Tibial nerve (tissue), 4 donors: Measurements from ENCODE around the gene PSMA7. TPM values are rescaled to one million over a fixed set of nuclear protein-coding genes. Genes with fewer than 3 reads are reported as not detected.
A peak's percentile ranks its signal among the peaks of the same experiment; 100 is the strongest.

Source experiments
- DNase-seq, 2 donors: peaks; one replicate each; pipeline ENCODE4 v3.0.0-alpha.2; 2019; ENCODE audit warnings: low spot score in 2 of 2
- H3K27ac ChIP-seq, 4 donors: fragments of 200-600 bp; sonication (generic) in 3 of 4; one replicate each; pipeline ENCODE4 v1.5.1; 2017 to 2019; ENCODE audit warnings: mild to moderate bottlenecking in 1 of 4
- H3K27me3 ChIP-seq, 2 donors: fragments of 200-600 bp; sonication (generic) in 1 of 2; one replicate each; pipeline versions ENCODE4 v1.5.1 to v1.6.0; 2017 to 2019
- H3K36me3 ChIP-seq, 3 donors: fragments of 200-600 bp; sonication (generic); one replicate each; pipeline ENCODE4 v1.5.1; 2018 to 2019
- H3K4me1 ChIP-seq, 4 donors: fragments of 200-600 bp; sonication (generic) in 3 of 4; one replicate each; pipeline ENCODE4 v1.5.1; 2017 to 2019
- H3K4me3 ChIP-seq, 4 donors: fragments of 200-600 bp; sonication (generic) in 3 of 4; one replicate each; pipeline ENCODE4 v1.5.1; 2017 to 2019; ENCODE audit warnings: mild to moderate bottlenecking in 1 of 4, moderate library complexity in 1 of 4
- H3K9me3 ChIP-seq, 4 donors: fragments of 200-600 bp; sonication (generic) in 3 of 4; one replicate each; pipeline ENCODE4 v1.5.1; 2017 to 2019
- EP300 ChIP-seq, 2 donors: sonication (generic); formaldehyde crosslinking; IDR thresholded peaks; one replicate each; pipeline ENCODE4 v1.6.1; 2017; ENCODE audit warnings: antibody characterized with exemption in 2 of 2, mild to moderate bottlenecking in 1 of 2
- POLR2A ChIP-seq, 2 donors: fragments of 450-650 bp; IDR thresholded peaks; one replicate each; pipeline ENCODE4 v1.6.1; 2017; ENCODE audit warnings: antibody characterized with exemption in 2 of 2, mild to moderate bottlenecking in 2 of 2, moderate library complexity in 2 of 2
- WGBS, 2 donors: methylation state at CpG; one replicate each; pipeline ENCODE4 v1.1.5; 2018; 5-methylcytosine and 5-hydroxymethylcytosine counted together
- total RNA-seq, 4 donors: library from RNA; depleted of rRNA; stranded (reverse); fragments of >200 nt; gene quantifications; one replicate each; pipeline ENCODE4 v1.1.0, GENCODE V29; 2016
- TF ChIP-seq, protein P1 (sequence below), 5 experiments: fragments of 200-600 bp in 3 of 5; fragments of 450-650 bp in 2 of 5; sonication (generic) in 3 of 5; IDR thresholded peaks; one replicate each; pipeline ENCODE4 v1.5.1; 2016 to 2019; ENCODE audit warnings: antibody characterized with exemption in 5 of 5, mild to moderate bottlenecking in 3 of 5, moderate library complexity in 2 of 5

Gene PSMA7
- total RNA-seq, 4 donors from 2014 or later: 213 to 377 (median 341) TPM

DNA sequence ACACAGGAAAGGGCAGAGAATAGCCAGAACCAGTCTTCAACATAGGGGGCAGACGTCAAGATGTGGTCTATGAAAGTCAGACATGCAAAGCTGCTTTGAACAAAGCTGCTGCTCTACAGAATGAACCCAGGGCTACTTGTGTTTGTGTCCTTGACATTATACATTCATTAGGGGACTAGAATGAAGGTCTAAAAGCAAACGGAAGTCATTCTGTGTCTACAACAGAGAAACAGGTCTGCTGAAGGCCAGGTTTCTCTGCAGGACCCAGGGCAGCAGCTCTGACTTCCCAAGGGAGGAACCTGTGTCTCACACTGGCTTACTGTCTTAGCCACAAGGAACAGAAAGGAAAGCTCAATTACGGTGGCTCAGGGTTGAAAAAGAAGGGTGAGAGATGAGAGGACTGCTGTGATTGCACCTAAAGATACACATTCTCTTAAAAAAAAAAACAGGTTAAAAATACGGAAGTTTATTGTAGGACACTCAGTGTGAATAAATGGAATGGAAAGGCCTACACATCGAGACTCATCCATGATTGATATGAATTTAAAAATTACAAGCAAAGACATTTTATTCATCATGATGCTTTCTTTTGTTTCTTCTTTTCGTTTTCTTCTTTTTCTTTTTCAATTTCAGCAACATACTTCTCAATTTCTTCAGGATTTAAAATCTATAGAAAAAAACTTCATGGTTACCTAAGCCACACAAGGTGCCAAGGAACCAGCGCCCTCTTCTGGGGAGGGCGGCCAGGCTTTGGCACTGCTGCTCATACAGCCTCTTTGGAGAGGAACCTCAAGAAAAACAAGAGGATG, 6.7 kb downstream of the PSMA7 start:
- Histone ChIP-seq H3K36me3 (peaks cover 7 to 86% (median 34%) of the 10 kb centered on the region in 3 donors), H3K4me3 (no peak overlapping the region), H3K9me3 (no peaks in the 10 kb centered on the region), H3K4me1 (peaks cover 4 to 53% (median 17%) of the 10 kb centered on the region in 4 donors), H3K27me3 (no peaks in the 10 kb centered on the region), H3K27ac (peak overlapping the region in 1 of 4 donors; percentile 9)
- 50 to 53% methylated on average over 8 of the region's 8 CpGs for WGBS, 2 donors
- TF ChIP-seq EP300 (IDR thresholded peaks at IDR 0.05): no peak
- TF ChIP-seq, protein P1, sequence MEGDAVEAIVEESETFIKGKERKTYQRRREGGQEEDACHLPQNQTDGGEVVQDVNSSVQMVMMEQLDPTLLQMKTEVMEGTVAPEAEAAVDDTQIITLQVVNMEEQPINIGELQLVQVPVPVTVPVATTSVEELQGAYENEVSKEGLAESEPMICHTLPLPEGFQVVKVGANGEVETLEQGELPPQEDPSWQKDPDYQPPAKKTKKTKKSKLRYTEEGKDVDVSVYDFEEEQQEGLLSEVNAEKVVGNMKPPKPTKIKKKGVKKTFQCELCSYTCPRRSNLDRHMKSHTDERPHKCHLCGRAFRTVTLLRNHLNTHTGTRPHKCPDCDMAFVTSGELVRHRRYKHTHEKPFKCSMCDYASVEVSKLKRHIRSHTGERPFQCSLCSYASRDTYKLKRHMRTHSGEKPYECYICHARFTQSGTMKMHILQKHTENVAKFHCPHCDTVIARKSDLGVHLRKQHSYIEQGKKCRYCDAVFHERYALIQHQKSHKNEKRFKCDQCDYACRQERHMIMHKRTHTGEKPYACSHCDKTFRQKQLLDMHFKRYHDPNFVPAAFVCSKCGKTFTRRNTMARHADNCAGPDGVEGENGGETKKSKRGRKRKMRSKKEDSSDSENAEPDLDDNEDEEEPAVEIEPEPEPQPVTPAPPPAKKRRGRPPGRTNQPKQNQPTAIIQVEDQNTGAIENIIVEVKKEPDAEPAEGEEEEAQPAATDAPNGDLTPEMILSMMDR (IDR thresholded peaks at IDR 0.05): peak; percentile 58 to 75 (median 62)
- DNase-seq: peak; percentile 61 to 72

DNA sequence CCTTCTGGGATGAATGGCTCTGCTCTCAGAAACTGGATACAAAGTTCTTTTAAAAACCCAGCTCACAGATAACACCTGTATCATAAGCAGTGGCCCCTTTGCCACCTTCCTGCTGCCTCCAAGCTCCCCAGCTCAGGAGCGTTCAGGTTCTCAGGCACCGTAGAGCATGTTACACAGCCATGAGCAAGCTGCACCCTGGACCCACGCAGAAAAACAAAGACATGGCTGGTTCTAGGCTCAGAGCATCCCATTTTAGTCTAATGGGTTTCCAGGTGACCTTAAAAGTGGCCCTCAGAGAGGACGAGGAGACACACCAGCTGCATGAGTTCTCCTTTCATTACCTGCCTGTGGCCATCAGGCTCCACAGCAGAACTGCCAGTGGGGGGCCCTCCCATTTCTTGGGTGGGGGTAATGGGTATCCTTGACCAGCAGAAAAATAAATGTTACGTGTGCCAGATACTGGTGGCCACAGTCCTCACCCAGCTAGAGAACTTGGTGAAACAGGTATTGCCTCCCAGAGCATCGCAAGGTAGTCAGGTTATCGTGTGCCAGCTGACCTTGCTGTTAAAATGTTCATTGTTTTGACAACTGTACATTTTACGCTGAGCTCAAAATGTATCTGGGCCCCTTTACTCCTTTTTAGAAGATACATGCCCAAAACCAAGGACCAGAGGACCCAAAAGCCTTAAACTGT, 7.5 kb downstream of the PSMA7 start:
- H3K27ac ChIP-seq: peak overlapping the region in 3 of 4 donors; percentile 34 to 77 (median 76)

DNA sequence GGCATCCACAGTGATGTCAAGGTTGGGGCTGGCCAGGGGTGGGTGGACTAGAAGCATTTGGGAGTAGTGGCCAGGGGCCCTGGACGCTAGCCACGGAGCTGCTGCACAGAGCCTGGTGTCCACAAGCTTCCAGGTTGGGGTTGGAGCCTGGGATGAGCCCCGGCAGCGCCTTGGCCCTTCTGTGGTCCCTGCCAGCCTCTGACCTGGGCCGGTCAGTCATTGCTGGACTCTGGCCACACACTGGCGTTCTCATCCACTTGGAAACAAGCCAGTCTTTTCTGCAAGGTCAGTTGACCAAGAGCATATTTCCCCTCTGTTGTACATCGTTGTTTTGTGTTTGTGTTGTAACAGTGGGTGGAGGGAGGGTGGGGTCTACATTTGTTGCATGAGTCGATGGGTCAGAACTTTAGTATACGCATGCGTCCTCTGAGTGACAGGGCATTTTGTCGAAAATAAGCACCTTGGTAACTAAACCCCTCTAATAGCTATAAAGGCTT, 8.4 kb downstream of the PSMA7 start:
- peak in 1 of 2 donors; percentile 49 for DNase-seq
- Histone ChIP-seq H3K4me1 (peaks cover 0 to 36% (median 8%) of the 10 kb centered on the region in 4 donors), H3K27me3 (no peaks in the 10 kb centered on the region), H3K36me3 (peaks cover 12 to 96% (median 43%) of the 10 kb centered on the region in 3 donors), H3K9me3 (no peaks in the 10 kb centered on the region), H3K27ac (peak overlapping the region in 3 of 4 donors; percentile 50 to 77 (median 76)), H3K4me3 (no peak overlapping the region)
- TF ChIP-seq EP300 (IDR thresholded peaks at IDR 0.05): no peak
- TF ChIP-seq, protein P1 (IDR thresholded peaks at IDR 0.05): no peak
- no peak for TF ChIP-seq POLR2A (IDR thresholded peaks at IDR 0.05)
- 24 to 40% methylated on average over 9 to 10 of the region's 11 CpGs for WGBS, 2 donors

More for the DNA sequence above, 7.5 kb downstream of the PSMA7 start:
- Histone ChIP-seq H3K4me3 (no peak overlapping the region), H3K9me3 (no peaks in the 10 kb centered on the region), H3K27me3 (no peaks in the 10 kb centered on the region), H3K36me3 (peaks cover 12 to 93% (median 42%) of the 10 kb centered on the region in 3 donors), H3K4me1 (peaks cover 0 to 45% (median 10%) of the 10 kb centered on the region in 4 donors)
- no peak for DNase-seq
- TF ChIP-seq EP300 (IDR thresholded peaks at IDR 0.05) (no peak), POLR2A (IDR thresholded peaks at IDR 0.05) (peak in 1 of 2 donors; percentile 6)
- WGBS, 2 donors: 91 to 94% methylated on average over 7 to 8 of the region's 8 CpGs

DNA sequence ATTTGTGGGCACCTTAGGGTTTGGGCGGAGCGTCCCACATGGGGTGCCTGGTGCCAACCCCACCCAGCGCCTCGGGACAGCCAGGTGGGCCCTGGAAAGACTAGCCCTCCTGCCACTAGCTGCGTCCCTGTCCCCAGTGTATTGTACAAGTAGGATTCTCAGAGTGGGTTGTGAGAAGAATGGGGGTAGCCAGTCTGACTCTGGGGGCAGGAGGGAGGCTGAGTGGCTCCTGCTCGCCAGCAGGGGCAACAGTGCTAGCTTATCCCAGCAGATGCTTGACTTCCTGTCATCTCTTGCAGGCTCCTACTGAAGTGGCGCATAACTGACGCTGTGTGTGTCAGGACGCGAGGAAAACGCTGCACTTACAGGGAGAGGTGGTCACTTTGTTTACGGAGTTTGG, 9.3 kb downstream of the PSMA7 start:
- H3K4me1 ChIP-seq: peaks cover 0 to 34% (median 8%) of the 10 kb centered on the region in 4 donors
- H3K27ac ChIP-seq: peak overlapping the region in 3 of 4 donors; percentile 13 to 77 (median 76)
- peaks cover 8 to 96% (median 33%) of the 10 kb centered on the region in 3 donors for H3K36me3 ChIP-seq
- H3K27me3 ChIP-seq: no peaks in the 10 kb centered on the region
- H3K4me3 ChIP-seq: no peak overlapping the region
- H3K9me3 ChIP-seq: no peaks in the 10 kb centered on the region
- 83 to 84% methylated on average over 12 of the region's 12 CpGs for WGBS, 2 donors
- DNase-seq: no peak
- TF ChIP-seq POLR2A (IDR thresholded peaks at IDR 0.05) (no peak), EP300 (IDR thresholded peaks at IDR 0.05) (no peak)
- TF ChIP-seq, protein P1 (IDR thresholded peaks at IDR 0.05): no peak

DNA sequence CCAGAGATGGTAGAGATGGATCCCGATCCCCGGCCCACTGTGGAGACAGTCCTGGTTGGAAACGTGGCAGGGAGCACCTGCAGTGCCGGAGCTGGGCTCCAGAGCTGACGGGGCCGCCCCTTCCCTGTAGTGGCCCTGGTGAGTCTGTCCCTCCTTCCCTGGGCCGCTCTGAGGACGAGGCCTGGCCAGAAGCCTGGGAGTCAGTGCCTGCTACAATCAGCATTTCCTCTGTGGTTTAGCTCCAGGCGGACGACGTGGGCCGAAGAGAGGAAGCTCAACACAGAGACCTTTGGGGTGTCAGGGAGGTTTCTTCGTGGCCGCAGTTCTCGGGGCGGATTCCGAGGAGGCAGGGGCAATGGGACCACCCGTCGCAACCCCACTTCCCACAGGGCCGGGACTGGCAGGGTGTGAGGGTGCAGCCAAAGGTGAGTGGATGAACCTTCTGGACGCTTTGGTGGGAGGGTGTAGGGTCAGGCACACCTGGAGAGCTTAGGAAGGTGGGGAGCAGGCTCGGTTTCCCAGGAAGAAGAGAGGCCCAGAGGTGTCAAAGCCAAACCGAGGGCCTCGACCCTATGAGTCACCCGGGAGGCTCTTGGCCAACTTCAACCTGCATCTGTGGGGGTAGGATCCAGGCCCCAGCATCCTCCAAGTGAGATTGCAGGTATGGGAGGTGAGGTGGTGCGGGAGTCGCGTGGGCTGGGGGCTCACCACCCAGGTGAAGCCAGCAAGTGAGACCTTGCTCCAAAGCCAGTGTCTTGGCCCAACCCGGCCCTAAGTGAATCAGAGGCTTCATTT, 9.9 kb downstream of the PSMA7 start:
- H3K9me3 ChIP-seq: no peaks in the 10 kb centered on the region
- peaks cover 0 to 34% (median 8%) of the 10 kb centered on the region in 4 donors for H3K4me1 ChIP-seq
- H3K36me3 ChIP-seq: peaks cover 5 to 96% (median 27%) of the 10 kb centered on the region in 3 donors
- TF ChIP-seq POLR2A (IDR thresholded peaks at IDR 0.05) (no peak), EP300 (IDR thresholded peaks at IDR 0.05) (no peak)
- WGBS, 2 donors: 74 to 82% methylated on average over 29 of the region's 29 CpGs
- H3K27ac ChIP-seq: peak overlapping the region in 3 of 4 donors; percentile 13 to 77 (median 69)
- H3K4me3 ChIP-seq: no peak overlapping the region
- H3K27me3 ChIP-seq: no peaks in the 10 kb centered on the region
- DNase-seq: no peak
